Brain pericyte (primary cell): Measurements from ENCODE around the gene PNLIPRP1.

Experiments used
- DNase-seq: peaks from one replicate; pipeline ENCODE4 v3.0.0-alpha.2; 2012; ENCODE audit warnings: low read depth, low spot score

Gene PNLIPRP1

DNA sequence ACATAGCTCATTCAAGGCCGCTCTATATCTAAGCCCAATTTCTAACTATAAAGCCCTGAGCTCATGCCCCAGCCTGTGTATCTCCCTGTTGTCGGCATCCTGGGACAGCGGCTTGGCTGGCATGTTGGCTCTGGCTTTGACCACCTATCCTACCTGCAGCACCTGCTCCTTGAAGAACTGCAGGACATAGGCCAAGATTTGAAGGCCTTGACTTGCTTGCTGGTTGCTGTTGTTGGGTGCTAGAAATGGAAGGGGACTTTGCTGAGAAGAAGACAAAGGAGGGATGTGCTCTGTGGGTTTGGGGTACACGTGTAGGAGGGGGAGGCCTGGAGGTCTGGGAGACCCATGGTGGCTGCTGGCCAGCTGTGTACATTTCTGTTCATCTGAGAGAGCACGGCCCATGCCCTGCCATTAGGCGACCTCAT lies 41.1 kb downstream of the PNLIPRP1 start:
- DNase-seq: no peak

DNA sequence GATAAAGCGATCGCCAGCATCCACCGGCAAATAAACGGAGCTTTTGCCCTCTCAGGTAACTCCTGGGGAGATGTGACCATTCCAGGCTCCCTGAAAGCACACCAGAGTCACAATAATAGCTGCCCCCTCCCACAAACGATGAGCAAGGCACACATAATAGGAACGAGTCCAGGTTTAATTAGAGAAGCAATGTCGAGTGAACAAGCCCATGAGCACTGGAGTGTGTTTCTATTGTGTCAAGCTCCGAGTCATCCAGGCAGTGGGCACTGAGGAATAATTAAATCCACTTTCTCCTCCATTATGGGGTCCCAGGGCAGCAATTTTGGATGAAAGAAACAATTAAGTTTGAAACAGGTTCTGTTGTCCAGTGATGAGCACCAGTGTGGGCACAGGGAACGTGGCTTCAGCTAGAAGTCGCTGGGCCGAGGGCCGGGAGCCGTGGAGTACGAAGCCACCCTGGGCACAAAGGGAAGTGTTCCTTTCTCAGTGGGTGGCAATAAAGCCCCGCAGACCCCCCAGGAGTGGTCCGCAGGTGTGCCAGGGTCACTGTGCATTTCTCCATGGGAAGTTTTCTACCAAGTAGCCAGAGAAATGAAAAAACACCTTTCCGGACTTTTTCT lies 41.9 kb downstream of the PNLIPRP1 start:
- DNase-seq: no peak

DNA sequence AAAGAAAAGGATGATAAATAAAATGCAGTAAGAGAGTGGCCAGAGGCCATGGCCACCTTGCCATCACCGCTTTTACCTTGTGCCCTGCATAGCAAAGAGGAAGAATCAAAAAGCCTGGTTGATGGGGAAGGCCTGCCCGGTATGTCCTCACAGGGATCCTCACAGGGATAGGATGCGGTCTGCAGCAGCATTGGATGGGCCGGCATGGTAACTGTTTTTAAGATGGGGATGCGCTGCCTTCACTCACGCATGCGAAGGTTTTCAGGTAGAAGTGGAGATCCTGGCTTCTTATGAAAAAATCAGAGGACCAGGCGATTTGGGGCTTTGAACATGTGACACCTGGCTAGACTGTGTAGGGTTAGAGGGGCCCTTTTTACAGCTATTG lies 42.4 kb downstream of the PNLIPRP1 start:
- DNase-seq: no peak

DNA sequence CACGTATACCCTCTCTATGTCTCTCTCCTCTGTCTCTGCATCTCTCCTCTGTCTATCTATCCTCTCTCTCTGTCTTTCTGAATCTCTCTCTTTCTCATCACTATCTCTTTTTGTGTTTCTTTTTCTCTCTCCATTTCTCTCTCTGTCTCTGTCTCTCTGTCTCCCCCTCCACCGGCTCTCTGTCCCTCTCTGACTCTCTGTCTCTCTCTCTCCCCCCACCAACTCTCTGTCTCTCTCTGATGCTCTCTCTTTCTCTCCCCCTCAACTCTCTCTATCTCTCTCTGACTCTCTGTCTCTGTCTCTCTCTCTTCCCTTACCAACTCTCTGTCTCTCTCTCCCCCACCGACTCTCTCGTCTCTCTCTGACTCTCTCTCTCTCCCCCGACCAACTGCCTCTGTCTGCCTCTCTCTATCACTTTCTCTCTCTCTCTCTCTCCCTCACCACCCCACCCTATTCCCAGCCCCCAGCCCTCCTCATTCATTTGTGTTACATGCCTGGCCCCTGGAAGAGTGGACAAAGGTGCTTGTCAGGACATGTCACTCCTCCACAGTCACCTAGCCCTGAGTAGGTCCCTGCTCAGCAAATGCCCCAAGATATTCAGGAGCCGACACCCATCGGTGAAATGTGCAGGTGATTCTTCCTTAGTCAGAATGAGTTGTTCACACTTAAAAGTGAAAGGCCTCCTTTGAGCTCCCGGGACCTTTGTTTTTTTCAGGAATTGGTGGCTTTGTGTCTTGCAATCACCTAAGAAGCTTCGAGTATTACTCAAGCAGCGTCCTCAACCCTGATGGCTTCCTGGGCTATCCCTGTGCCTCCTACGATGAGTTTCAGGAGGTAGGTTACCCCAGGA lies 43.6 kb downstream of the PNLIPRP1 start:
- no peak for DNase-seq

DNA sequence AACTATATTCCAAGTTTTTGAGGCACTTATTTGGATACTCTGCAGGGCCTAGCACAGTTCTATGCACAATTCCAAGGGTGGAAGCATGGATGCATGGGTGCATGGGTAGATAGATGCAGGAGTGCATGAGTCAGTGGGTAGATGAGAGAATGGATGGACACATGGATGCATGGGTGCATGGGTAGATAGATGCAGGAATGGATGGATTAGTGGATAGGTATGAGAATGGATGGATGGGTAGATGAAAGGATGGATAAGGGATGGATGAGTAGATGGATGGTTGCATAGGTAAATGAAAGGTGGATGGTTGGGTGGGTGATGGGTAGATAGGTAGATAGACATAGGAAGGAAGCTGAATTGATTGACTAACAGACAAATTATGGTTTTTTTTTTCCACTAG lies 45.6 kb downstream of the PNLIPRP1 start:
- no peak for DNase-seq

DNA sequence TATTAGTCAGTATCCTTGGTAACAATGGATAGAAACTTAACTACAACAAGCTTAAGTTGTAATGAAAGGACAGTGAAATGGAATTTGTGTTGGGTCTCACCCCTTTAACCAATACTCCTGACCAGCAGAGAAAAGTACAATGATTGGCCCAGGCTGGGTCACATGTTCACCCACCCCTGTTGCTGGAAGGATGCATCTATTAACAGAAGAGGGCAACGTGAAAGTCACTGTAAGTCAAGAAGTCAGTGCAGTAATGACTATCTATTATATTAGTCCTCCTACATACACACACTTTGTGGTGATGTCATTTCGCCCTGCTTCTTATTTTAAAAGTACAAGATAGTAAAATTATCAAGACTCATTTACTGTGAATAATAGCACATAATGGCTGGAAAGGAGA lies 46.2 kb downstream of the PNLIPRP1 start:
- no peak for DNase-seq

DNA sequence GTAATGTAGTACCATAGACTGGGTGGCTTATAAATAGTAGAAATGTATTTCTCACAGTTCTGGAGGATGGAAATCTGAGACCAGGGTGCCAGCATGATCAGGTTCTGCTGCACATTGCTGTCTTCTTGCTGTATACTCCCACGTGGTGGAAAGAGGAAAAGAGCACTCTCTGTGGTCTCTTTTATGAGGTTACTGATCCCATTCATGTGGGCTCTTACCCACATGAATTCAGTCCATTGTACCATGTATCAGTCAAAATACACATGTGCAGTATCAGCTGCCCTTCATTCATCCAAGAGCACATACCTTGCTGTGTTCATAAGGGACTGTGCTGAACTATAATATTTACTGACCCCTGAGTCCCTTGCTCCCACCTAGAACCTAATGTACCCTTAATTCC lies 47.1 kb downstream of the PNLIPRP1 start:
- no peak for DNase-seq

DNA sequence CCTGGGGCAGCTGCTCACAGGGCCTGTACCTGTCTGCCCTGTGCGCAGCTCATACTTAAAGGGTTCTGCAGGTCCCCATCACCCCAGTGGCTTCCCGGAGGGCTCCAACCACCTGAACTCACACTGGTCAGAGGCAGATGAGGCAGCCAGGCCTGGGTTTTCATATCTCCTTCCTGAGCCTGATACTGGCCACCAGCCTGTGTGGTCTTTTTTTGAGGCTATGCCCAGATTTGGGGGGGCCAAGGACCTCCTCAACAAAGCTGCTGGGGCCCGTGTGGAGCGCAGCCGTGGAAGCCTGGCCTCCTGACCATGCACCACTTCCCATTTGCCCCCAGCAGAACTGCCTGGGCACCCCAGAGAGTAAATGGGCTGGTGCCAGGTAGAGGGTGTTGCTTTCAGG lies 55.7 kb downstream of the PNLIPRP1 start:
- no peak for DNase-seq

DNA sequence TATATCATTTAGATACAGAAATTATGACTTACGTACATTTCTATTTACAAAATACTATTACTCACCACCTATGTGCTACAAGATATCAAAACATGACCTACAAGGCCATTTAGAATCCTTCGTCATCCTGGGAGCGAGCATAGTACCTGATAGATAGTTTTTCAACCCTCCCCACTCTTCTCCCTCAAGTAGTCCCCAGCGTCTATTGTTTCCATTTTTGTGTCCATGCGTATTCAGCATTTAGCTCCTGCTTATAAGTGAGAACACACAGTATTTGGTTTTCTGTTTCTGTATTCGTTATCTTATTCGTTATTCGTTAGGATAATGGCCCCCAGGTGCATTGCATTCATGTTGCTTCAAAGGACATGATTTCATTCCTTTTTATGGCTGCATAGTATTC lies 58.1 kb downstream of the PNLIPRP1 start:
- no peak for DNase-seq

DNA sequence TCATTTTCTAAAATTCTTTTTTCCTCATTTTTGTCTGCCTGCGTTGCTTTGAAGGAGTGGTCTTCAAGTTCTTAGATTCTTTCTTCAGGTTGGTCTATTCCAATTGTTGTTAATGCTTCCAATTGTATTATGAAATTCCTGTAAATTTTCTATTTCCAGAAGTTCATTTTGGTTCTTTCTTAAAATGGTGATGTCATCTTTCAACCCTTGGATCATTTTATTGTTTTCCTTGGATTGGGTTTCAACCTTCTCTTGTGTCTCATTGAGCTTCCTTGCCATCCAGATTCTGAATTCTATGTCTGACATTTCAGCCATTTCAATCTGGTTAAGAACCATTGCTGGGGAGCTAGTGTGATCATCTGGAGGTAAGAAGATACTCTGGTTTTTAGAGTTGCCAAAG lies 63.1 kb downstream of the PNLIPRP1 start:
- no peak for DNase-seq

DNA sequence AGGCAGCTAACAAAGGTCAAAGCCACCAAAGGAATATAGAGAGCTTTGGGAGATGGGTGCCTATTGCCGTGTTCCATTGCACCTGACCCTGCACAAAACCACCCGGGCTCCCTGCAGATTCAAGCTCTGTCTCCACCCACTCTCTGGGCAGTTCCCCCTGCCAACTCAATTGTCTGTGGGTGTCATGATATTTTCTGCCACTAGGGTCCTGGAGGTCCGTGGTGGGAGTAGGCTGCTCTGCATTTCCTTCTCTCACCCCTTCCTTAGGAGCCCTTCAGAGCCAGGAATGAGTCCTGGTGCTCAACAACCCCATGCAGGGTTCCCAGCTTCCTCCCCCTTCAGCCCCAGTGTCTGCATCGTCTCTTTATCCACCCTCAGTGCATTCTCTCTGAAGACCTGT lies 64.1 kb downstream of the PNLIPRP1 start:
- no peak for DNase-seq

DNA sequence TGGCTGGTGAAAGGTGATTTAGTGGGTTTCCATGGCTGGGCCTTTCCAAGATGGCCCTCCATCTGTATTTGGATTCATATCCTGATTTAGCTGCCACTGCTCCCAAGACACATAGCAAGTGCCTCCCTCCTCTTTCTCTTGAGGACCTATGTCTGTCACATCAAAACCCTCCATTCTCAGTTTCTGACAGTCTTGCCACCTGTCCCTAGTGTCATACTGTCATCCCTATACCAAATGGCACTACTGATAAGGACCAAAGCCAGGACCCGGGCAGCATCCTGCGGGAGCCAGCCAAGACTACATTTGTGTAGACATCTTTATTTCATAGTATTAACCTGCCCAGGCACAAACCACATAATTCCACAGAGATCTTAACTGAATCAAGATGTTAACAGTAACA lies 64.8 kb downstream of the PNLIPRP1 start:
- DNase-seq: no peak

DNA sequence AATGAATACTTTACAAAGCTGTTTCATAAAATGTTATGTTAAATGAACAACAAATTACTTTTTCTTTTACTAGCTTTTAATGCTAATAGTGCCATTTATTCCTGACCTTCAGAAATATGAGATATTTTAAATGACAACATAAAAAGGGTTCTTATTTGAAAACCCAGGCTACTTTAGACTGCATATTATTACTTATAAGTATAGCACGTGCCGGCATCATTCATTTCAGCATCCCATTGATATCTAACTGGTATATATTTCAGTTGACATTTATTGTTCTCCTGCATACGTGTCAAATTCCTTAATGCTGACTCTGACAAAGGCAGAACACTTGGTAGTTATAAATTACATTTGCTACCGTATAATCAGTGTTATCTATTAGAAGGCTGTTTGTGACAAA lies 65.3 kb downstream of the PNLIPRP1 start:
- DNase-seq: no peak

DNA sequence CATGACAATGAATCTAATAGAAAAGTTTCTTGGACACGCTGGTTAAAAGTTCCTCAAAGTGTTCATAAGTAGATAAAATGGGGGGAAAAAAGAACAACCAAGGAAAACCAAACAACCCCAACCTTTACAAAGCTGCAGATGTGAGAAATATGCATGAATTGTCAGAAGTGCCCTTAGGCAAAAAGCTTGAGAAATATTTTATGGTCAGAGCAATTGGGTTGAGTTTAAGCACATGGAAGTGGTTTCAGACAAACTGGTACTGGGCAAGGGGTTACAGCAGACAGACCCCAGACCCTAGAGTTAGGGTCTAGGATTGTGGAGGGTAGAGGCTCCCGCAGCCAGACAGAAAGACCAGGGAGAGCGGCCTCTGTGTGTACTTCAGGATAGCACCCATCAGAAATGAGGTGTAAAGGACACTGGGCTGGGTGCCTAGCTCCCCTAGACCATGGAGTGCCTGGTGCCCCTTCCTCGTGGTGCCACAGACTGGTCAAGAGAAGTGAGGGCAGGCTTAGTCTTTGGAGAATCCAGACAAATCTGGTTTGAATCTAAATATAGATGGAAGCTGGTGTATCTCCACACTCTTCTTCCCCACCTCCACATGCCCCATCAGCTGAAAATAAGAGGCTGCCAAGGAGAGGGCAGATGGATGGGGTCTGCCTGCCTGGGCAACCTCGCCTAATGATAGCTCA lies 67.2 kb downstream of the PNLIPRP1 start:
- DNase-seq: no peak
